GM12878 (cell line): ENCODE measurements around the gene MEF2C. TPM values are rescaled to one million over a fixed set of nuclear protein-coding genes. Genes with fewer than 3 reads are reported as not detected.

ENCODE experiments used
- ATAC-seq: fragments of 200-7000 bp; cut with Tn5 transposase; 3 replicates; pipeline ENCODE4 v1.9.1; 2020; ENCODE audit warnings: mild to moderate bottlenecking, moderate library complexity
- BruUV-seq: library from RNA; stranded (reverse); fragments of 400-500 nt; replicated peaks from 2 replicates; lab custom pipeline; 2021; lab: Mats Ljungman, UMichigan
- CTCF ChIA-PET: fragments of 300-600 bp; sonication (Branson Sonifier 250); formaldehyde crosslinking; extraction: SDS; loops from one replicate; lab custom pipeline; 2021; ENCODE audit warnings: inconsistent platforms; lab: Yijun Ruan, JAX
- POLR2A ChIA-PET: fragments of 350-600 bp; formaldehyde crosslinking; extraction: SDS; loops from one replicate; lab custom pipeline; 2021; ENCODE audit warnings: inconsistent platforms; lab: Charles Lee
- RAD21 ChIA-PET: fragments of 300-600 bp; sonication (Branson Sonifier 250); formaldehyde crosslinking; loops from one replicate; lab custom pipeline; 2023; ENCODE audit warnings: antibody characterized with exemption; ENCODE audit not compliant: unreplicated experiment; lab: Charles Lee
- SMC1A ChIA-PET: fragments of 300-600 bp; sonication (Branson Sonifier 250); formaldehyde crosslinking; loops from one replicate; lab custom pipeline; 2023; ENCODE audit not compliant: unreplicated experiment, uncharacterized antibody; lab: Charles Lee
- DNase-seq: peaks from one replicate; pipeline ENCODE4 v3.0.0-alpha.2; 2011; ENCODE audit warnings: low read depth, low spot score
- FAIRE-seq: peaks from 3 replicates; lab custom pipeline; 2011; peaks lifted over from hg19 to GRCh38; lab: Jason Lieb, UNC
- H2AFZ ChIP-seq: 2 replicates; pipeline ENCODE4 v1.6.0; 2011; ENCODE audit warnings: low read depth, low read length, control low read depth; ENCODE audit not compliant: control insufficient read depth
- H3K27ac ChIP-seq: 2 replicates; pipeline ENCODE4 v1.5.1; 2011; ENCODE audit warnings: control low read depth; ENCODE audit not compliant: control insufficient read depth, insufficient read depth
- H3K27me3 ChIP-seq, 2 experiments: replicated peaks in 1 of 2; 2 replicates each; pipeline versions ENCODE4 v1.6.0 to v1.6.1; 2011; ENCODE audit warnings: low read length in 1 of 2; ENCODE audit not compliant: control insufficient read depth in 2 of 2, insufficient read depth in 2 of 2
- H3K36me3 ChIP-seq, 2 experiments: 2 replicates each; pipeline ENCODE4 v1.5.1; 2011; ENCODE audit warnings: low read length in 1 of 2; ENCODE audit not compliant: control insufficient read depth in 2 of 2, insufficient read depth in 2 of 2
- H3K4me1 ChIP-seq: 2 replicates; pipeline ENCODE4 v1.6.1; 2011; ENCODE audit warnings: mild to moderate bottlenecking, low read length, moderate library complexity, mixed read lengths; ENCODE audit not compliant: control insufficient read depth, insufficient read depth
- H3K4me2 ChIP-seq: 2 replicates; pipeline ENCODE4 v1.6.0; 2011; ENCODE audit warnings: control low read depth; ENCODE audit not compliant: control insufficient read depth, insufficient read depth
- H3K4me3 ChIP-seq: fragments of 200-600 bp; sonication (generic); 2 replicates; pipeline ENCODE4 v1.5.1; 2016
- H3K79me2 ChIP-seq: 2 replicates; pipeline ENCODE4 v1.6.0; 2011; ENCODE audit warnings: low read length; ENCODE audit not compliant: control insufficient read depth, insufficient read depth
- H3K9ac ChIP-seq: 2 replicates; pipeline ENCODE4 v1.8.0; 2011; ENCODE audit warnings: low read length, control low read depth, mixed read lengths; ENCODE audit not compliant: control insufficient read depth, insufficient read depth
- H3K9me3 ChIP-seq: replicated peaks from 3 replicates; pipeline ENCODE4 v1.5.1; 2011; ENCODE audit warnings: mild to moderate bottlenecking, low read length; ENCODE audit not compliant: control insufficient read depth, insufficient read depth
- H4K20me1 ChIP-seq: 2 replicates; pipeline ENCODE4 v1.6.0; 2011; ENCODE audit not compliant: control insufficient read depth, insufficient read depth
- BCL11A ChIP-seq: IDR thresholded peaks from 2 replicates; pipeline ENCODE4 v1.6.1; 2011; ENCODE audit warnings: low read depth, low read length
- CTCF ChIP-seq, 3 experiments: IDR thresholded peaks in 2 of 3; conservative IDR thresholded peaks in 1 of 3; 2 replicates each; pipeline ENCODE4 v1.5.1; 2011; ENCODE audit warnings: low read depth in 3 of 3, low read length in 3 of 3, mild to moderate bottlenecking in 3 of 3, control low read depth in 2 of 3, moderate library complexity in 2 of 3, inconsistent platforms in 1 of 3, mixed read lengths in 1 of 3; ENCODE audit not compliant: control insufficient read depth in 2 of 3, insufficient read depth in 1 of 3; ENCODE audit errors: extremely low read depth in 1 of 3
- EZH2 ChIP-seq: IDR thresholded peaks from 2 replicates; pipeline ENCODE4 v1.6.1; 2012; ENCODE audit warnings: low read depth, mild to moderate bottlenecking, control low read depth, inconsistent platforms, low read length, borderline replicate concordance; ENCODE audit not compliant: control insufficient read depth
- JUNB ChIP-seq: IDR thresholded peaks from 2 replicates; pipeline ENCODE4 v1.6.1; 2016; ENCODE audit warnings: antibody characterized with exemption, mild to moderate bottlenecking
- WGBS: methylation state at CpG from one replicate; pipeline ENCODE4 v1.1.6; 2016; ENCODE audit warnings: low lambda C conversion rate; ENCODE audit not compliant: insufficient replicate concordance, insufficient coverage; ENCODE audit errors: missing lambda C conversion rate; 5-methylcytosine and 5-hydroxymethylcytosine counted together
- in situ Hi-C: fragments of 300-500 bp; cut with MboI; formaldehyde crosslinking; loops from 9 replicates; pipeline ENCODE4 v1.14.3; 2018; ENCODE audit warnings: mixed read lengths
- intact Hi-C: fragments of 100-400 bp; cut with micrococcal nuclease; formaldehyde crosslinking; loops from one replicate; pipeline ENCODE4 v1.14.2; 2022; ENCODE audit not compliant: unreplicated experiment
- polyA plus RNA-seq, 11 experiments: library from polyadenylated mRNA; depleted of rRNA in 4 of 11; unstranded in 6 of 11; stranded (reverse) in 5 of 11; fragments of >200 nt; fragmentation: Nextera tagmentation in 4 of 11; fragmentation: Illumina TruSeq in 1 of 11; extraction: Ambion mirVana in 4 of 11; extraction: Trizol in 1 of 11; gene quantifications; 1 replicate in 1 of 11; 2 replicates in 10 of 11; pipeline versions ENCODE4 v1.2.1 to v1.2.3, GENCODE V29; 2011 to 2016; ENCODE audit warnings: inconsistent platforms in 2 of 11, missing spikeins in 2 of 11, low read depth in 1 of 11
- total RNA-seq, 4 experiments: library from RNA; depleted of rRNA in 3 of 4; stranded (reverse); fragments of >200 nt in 3 of 4; fragmentation: Illumina TruSeq in 1 of 4; extraction: Trizol in 1 of 4; gene quantifications; 2 replicates each; pipeline versions ENCODE4 v1.2.1 to v1.2.3, GENCODE V29; 2013 to 2021

The MEF2C gene
- total and polyA plus RNA-seq, 10 of the 15 experiments (the other 5 are each of a cell fraction or from before 2014, with no cell fraction given), result 104 to 225 (median 180) TPM

GRCh38 chr5:88685591-88686541 lies 197.1 kb downstream of the MEF2C start:
- DNase-seq (no peak), ATAC-seq (no peak)
- intact Hi-C loops (no loop called here), in situ Hi-C loops (loop anchor here (5.0 to 10.0 kb wide), 3 partner anchors 544 to 1271 kb away; partner anchors contain the start of gene CCNH)
- CTCF ChIA-PET, result no interaction called here
- H3K36me3 ChIP-seq, result no peaks in the 10 kb centered on the region
- H3K27me3 ChIP-seq, result peaks cover 24 to 45% of the 10 kb centered on the region in 2 experiments
- TF ChIP-seq EZH2, result 0 out of 2 replicates have a peak, but pooled peaks have one; percentile 11
- no peak for TF ChIP-seq JUNB
- TF ChIP-seq, all 136 proteins: peak for 1
- SMC1A ChIA-PET, result interaction anchor here (0.7 kb wide), 1 partner anchor 143 kb away, joined by 3 read pairs; no protein-coding TSS in a partner anchor
- Histone ChIP-seq H3K9me3 (no peaks in the 10 kb centered on the region; the same call in 2 of the 3 replicates), H3K9ac (no peak overlapping the region), H2AFZ (no peak overlapping the region), H3K4me1 (no peaks in the 10 kb centered on the region), H3K79me2 (no peaks in the 10 kb centered on the region), H3K27ac (no peak overlapping the region), H3K4me2 (no peak overlapping the region), H3K4me3 (no peak overlapping the region), H4K20me1 (peaks cover 2% of the 10 kb centered on the region; the same call in 1 of the 2 replicates)
- WGBS, result 53% methylated on average over 23 of the region's 23 CpGs
- BruUV-seq, result no TSS peak
- RAD21 ChIA-PET, result interaction anchor here (1.5 kb wide), 1 partner anchor 905 kb away, joined by 5 read pairs; no protein-coding TSS in a partner anchor
- POLR2A ChIA-PET, result interaction anchor here (0.6 kb wide), 1 partner anchor 697 kb away, joined by 3 read pairs; no protein-coding TSS in a partner anchor
- FAIRE-seq, result no peak

GRCh38 chr5:88683506-88684135 lies 199.4 kb downstream of the MEF2C start:
- Histone ChIP-seq H4K20me1 (peaks cover 2% of the 10 kb centered on the region; the same call in 1 of the 2 replicates), H3K4me1 (no peaks in the 10 kb centered on the region), H3K9me3 (no peaks in the 10 kb centered on the region), H3K27ac (no peak overlapping the region), H3K36me3 (no peaks in the 10 kb centered on the region), H3K4me3 (peak overlapping the region; percentile 21; the same call in 1 of the 2 replicates), H3K4me2 (peak overlapping the region; percentile 12), H3K9ac (no peak overlapping the region), H2AFZ (no peak overlapping the region), H3K27me3 (peaks cover 19 to 36% of the 10 kb centered on the region in 2 experiments), H3K79me2 (no peaks in the 10 kb centered on the region)
- TF ChIP-seq CTCF (IDR thresholded peaks at IDR 0.05 in 2 of 3, conservative IDR thresholded peaks at IDR 0.05 in 1 of 3; ENCODE audit: control insufficient read depth in 2 of 3, extremely low read depth in 1 of 3, insufficient read depth in 1 of 3, low read depth in 3 of 3, low read length in 3 of 3) (peak in 2 of 3 experiments; percentile 6 to 18; a peak in 1 of 6 replicates), BCL11A (no peak)
- ATAC-seq, result peak; percentile 73
- DNase-seq, result no peak
- FAIRE-seq, result no peak
- BruUV-seq, result no TSS peak
- intact Hi-C loops (no loop called here), in situ Hi-C loops (loop anchor here (10.0 kb wide), 1 partner anchor 1269 kb away; the partner anchor contains the start of gene CCNH)
- WGBS, result 9% methylated on average over 31 of the region's 31 CpGs
- ChIA-PET POLR2A (interaction anchor here (0.7 kb wide), 1 partner anchor 902 kb away, joined by 3 read pairs; no protein-coding TSS in a partner anchor), SMC1A (no interaction called here), CTCF (interaction anchor here (0.8 to 2.4 kb wide), 3 partner anchors 17 to 905 kb away, joined by 3 to 7 read pairs (median 6); no protein-coding TSS in a partner anchor), RAD21 (interaction anchor here (3.0 kb wide), 1 partner anchor 903 kb away, joined by 13 read pairs; no protein-coding TSS in a partner anchor)
